ENCODE data around the gene PNPLA8.
A peak's percentile ranks its signal among the peaks of the same experiment; 100 is the strongest.

Gene PNPLA8

GRCh38 chr7:108455551-108455997 lies 70.4 kb downstream of the PNPLA8 start:
- DNase-seq (ENCODE audit: low read depth in 1 of 2, low spot score in 1 of 2) = no peak
- Histone ChIP-seq H3K27me3 (ENCODE audit: insufficient read depth, poor library complexity, severe bottlenecking) (peaks cover 49% of the 10 kb centered on the region), H3K27ac (replicated peaks) (no peak overlapping the region), H3K4me3 (replicated peaks; ENCODE audit: insufficient read depth, low read length) (peak overlapping the region; percentile 34)
- TF ChIP-seq REST (IDR thresholded peaks at IDR 0.05; ENCODE audit: insufficient replicate concordance, low read depth) (no peak), CTCF (IDR thresholded peaks at IDR 0.05; ENCODE audit: insufficient read depth, low read length) (no peak)

- H3K27me3 ChIP-seq (ENCODE audit: insufficient read depth, poor library complexity, severe bottlenecking) = peaks cover 49% of the 10 kb centered on the region
- H3K4me3 ChIP-seq (replicated peaks; ENCODE audit: insufficient read depth, low read length) = peak overlapping the region; percentile 34
- no peak overlapping the region for H3K27ac ChIP-seq (replicated peaks)
- no peak for DNase-seq (ENCODE audit: low read depth in 1 of 2, low spot score in 1 of 2)
- TF ChIP-seq GABPA (IDR thresholded peaks at IDR 0.05; ENCODE audit: low read depth) (no peak), CTCF (IDR thresholded peaks at IDR 0.05; ENCODE audit: insufficient read depth, low read length) (no peak), REST (IDR thresholded peaks at IDR 0.05; ENCODE audit: insufficient replicate concordance, low read depth) (no peak), SPI1 (IDR thresholded peaks at IDR 0.05; ENCODE audit: borderline replicate concordance, low read depth) (no peak), POLR2AphosphoS5 (IDR thresholded peaks at IDR 0.05; ENCODE audit: low read depth) (no peak)
Measured at GRCh38 chr7:108454674-108455550, 71.0 kb downstream of the PNPLA8 start.

GRCh38 chr7:108454317-108454673 lies 71.6 kb downstream of the PNPLA8 start:
- Histone ChIP-seq H3K27ac (replicated peaks) (no peak overlapping the region), H3K27me3 (ENCODE audit: insufficient read depth, poor library complexity, severe bottlenecking) (peaks cover 49% of the 10 kb centered on the region), H3K4me3 (replicated peaks; ENCODE audit: insufficient read depth, low read length) (no peak overlapping the region)
- DNase-seq (ENCODE audit: low read depth in 1 of 2, low spot score in 1 of 2) = no peak
- TF ChIP-seq GABPA (IDR thresholded peaks at IDR 0.05; ENCODE audit: low read depth) = no peak
- no peak for TF ChIP-seq SPI1 (IDR thresholded peaks at IDR 0.05; ENCODE audit: borderline replicate concordance, low read depth)
- no peak for TF ChIP-seq REST (IDR thresholded peaks at IDR 0.05; ENCODE audit: insufficient replicate concordance, low read depth)
